PC-9 (cell line): ENCODE results near the gene GPER1. TPM values are rescaled to one million over a fixed set of nuclear protein-coding genes. Genes with fewer than 3 reads are reported as not detected.
"Not testable (repeated sequence)": the region's sequence is repeated elsewhere in the genome, so short reads cannot be mapped to it uniquely, and the experiment has no call there.

Source experiments
- BruUV-seq: library from RNA; stranded (reverse); fragments of 400-500 nt; replicated peaks from 2 replicates; lab custom pipeline; 2021; lab: Mats Ljungman, UMichigan
- CTCF ChIA-PET: fragments of 300-600 bp; sonication (Branson Sonifier 250); formaldehyde crosslinking; loops from one replicate; lab custom pipeline; 2022; ENCODE audit warnings: antibody characterized with exemption; lab: Charles Lee
- POLR2A ChIA-PET: fragments of 300-600 bp; sonication (Branson Sonifier 250); formaldehyde crosslinking; loops from one replicate; lab custom pipeline; 2022; ENCODE audit warnings: antibody characterized with exemption; ENCODE audit not compliant: unreplicated experiment; lab: Charles Lee
- DNase-seq, 2 experiments: peaks; one replicate each; pipeline versions ENCODE4 v3.0.0 to v3.0.0-alpha.2; 2015 to 2022; ENCODE audit warnings: mixed read lengths in 1 of 2
- H2AFZ ChIP-seq: fragments of 200-600 bp; sonication (generic); 2 replicates; pipeline ENCODE4 v1.8.1; 2017; ENCODE audit warnings: antibody characterized with exemption
- H3F3A ChIP-seq: fragments of 200-600 bp; sonication (generic); 2 replicates; pipeline ENCODE4 v1.8.1; 2017; ENCODE audit warnings: antibody characterized with exemption, mild to moderate bottlenecking, low read depth; ENCODE audit not compliant: insufficient read depth
- H3K27ac ChIP-seq: fragments of 200-600 bp; sonication (generic); 2 replicates; pipeline ENCODE4 v1.6.1; 2016; ENCODE audit warnings: mixed run types
- H3K27me3 ChIP-seq: fragments of 200-600 bp; sonication (generic); 2 replicates; pipeline ENCODE4 v1.6.1; 2016; ENCODE audit warnings: low read depth, mixed run types; ENCODE audit not compliant: insufficient read depth
- H3K36me3 ChIP-seq: fragments of 200-600 bp; sonication (generic); 2 replicates; pipeline ENCODE4 v1.6.1; 2016; ENCODE audit warnings: low read depth, mixed run types
- H3K4me1 ChIP-seq: fragments of 200-600 bp; sonication (generic); replicated peaks from 2 replicates; pipeline ENCODE4 v1.6.1; 2016; ENCODE audit warnings: mixed run types; ENCODE audit not compliant: insufficient read depth
- H3K4me2 ChIP-seq: fragments of 200-600 bp; sonication (generic); 2 replicates; pipeline ENCODE4 v1.6.1; 2017; ENCODE audit warnings: mixed run types
- H3K4me3 ChIP-seq: fragments of 200-600 bp; sonication (generic); 2 replicates; pipeline ENCODE4 v1.6.1; 2016; ENCODE audit warnings: mixed run types
- H3K79me2 ChIP-seq: fragments of 200-600 bp; sonication (generic); 2 replicates; pipeline ENCODE4 v1.6.1; 2017; ENCODE audit warnings: low read depth, mixed run types
- H3K9me2 ChIP-seq: fragments of 200-600 bp; sonication (generic); 2 replicates; pipeline ENCODE4 v1.8.1; 2017; ENCODE audit warnings: mild to moderate bottlenecking; ENCODE audit not compliant: insufficient read depth
- H3K9me3 ChIP-seq: fragments of 200-600 bp; sonication (generic); 2 replicates; pipeline ENCODE4 v1.8.1; 2016; ENCODE audit warnings: low read depth; ENCODE audit not compliant: insufficient read depth
- H4K20me1 ChIP-seq: fragments of 200-600 bp; sonication (generic); 2 replicates; pipeline ENCODE4 v1.8.1; 2017; ENCODE audit not compliant: insufficient read depth
- EZH2 ChIP-seq: fragments of 200-600 bp; sonication (generic); IDR thresholded peaks from 2 replicates; pipeline ENCODE4 v1.8.0; 2017; ENCODE audit warnings: antibody characterized with exemption, low read depth
- intact Hi-C: fragments of 100-400 bp; cut with micrococcal nuclease; formaldehyde crosslinking; loops from one replicate; pipeline ENCODE4 v1.10.0; 2022; ENCODE audit not compliant: unreplicated experiment
- total RNA-seq: library from RNA; stranded (reverse); gene quantifications from 2 replicates; pipeline ENCODE4 v1.2.3, GENCODE V29; 2021
- TF ChIP-seq, protein P1 (sequence below): fragments of 200-600 bp; sonication (generic); conservative IDR thresholded peaks from 2 replicates; pipeline ENCODE4 v1.6.1; 2017; ENCODE audit warnings: mixed run types, antibody characterized with exemption, mild to moderate bottlenecking, moderate library complexity

GPER1 gene
- total RNA-seq, 1 experiment from 2014 or later: 0.37 TPM

- BruUV-seq: no TSS peak
- H3F3A ChIP-seq: peaks cover 28% of the 10 kb centered on the region
- H3K27me3 ChIP-seq: no peaks in the 10 kb centered on the region
Measured at GRCh38 chr7:1070544-1071011, 17.3 kb upstream of the GPER1 start.

DNA sequence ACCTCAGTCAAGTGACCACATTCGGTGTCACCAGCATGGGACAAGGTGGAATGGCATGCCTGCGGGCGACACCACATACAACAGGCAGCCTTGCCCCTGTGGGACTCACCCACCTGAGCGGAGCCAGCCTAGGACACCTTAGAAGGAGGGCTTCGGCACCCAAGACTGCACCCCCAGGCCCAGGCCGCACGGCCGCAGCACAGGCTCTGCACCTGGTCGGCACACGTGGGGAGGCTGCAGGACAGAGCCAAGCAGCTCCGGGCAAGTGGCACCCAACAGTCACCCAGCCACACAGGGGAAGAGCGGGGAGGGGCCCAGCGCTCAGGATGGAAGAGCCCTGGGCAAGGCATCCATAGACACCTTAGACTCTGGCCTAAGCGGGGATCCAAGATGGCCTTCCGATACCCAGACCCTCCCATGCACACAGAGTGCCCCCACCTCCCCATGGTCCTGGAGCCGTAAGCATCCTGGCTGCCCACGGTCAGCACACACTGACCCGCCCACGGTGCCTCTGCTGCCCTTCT lies 16.1 kb upstream of the GPER1 start:
- no peak overlapping the region for H2AFZ ChIP-seq
- H3K36me3 ChIP-seq: no peaks in the 10 kb centered on the region
- H3K4me3 ChIP-seq: no peak overlapping the region
- POLR2A ChIA-PET: interaction anchor here (0.5 kb wide), 1 partner anchor 86 kb away, joined by 6 read pairs; no protein-coding TSS in a partner anchor
- H3K4me2 ChIP-seq: no peak overlapping the region
- intact Hi-C loops: no loop called here
- no peaks in the 10 kb centered on the region for H3K79me2 ChIP-seq
- no peaks in the 10 kb centered on the region for H3K9me2 ChIP-seq
- H3F3A ChIP-seq: peaks cover 36% of the 10 kb centered on the region
- H3K9me3 ChIP-seq: no peaks in the 10 kb centered on the region
- no peak for DNase-seq
- BruUV-seq: no TSS peak
- peaks cover 10% of the 10 kb centered on the region for H4K20me1 ChIP-seq
- TF ChIP-seq, protein P1, sequence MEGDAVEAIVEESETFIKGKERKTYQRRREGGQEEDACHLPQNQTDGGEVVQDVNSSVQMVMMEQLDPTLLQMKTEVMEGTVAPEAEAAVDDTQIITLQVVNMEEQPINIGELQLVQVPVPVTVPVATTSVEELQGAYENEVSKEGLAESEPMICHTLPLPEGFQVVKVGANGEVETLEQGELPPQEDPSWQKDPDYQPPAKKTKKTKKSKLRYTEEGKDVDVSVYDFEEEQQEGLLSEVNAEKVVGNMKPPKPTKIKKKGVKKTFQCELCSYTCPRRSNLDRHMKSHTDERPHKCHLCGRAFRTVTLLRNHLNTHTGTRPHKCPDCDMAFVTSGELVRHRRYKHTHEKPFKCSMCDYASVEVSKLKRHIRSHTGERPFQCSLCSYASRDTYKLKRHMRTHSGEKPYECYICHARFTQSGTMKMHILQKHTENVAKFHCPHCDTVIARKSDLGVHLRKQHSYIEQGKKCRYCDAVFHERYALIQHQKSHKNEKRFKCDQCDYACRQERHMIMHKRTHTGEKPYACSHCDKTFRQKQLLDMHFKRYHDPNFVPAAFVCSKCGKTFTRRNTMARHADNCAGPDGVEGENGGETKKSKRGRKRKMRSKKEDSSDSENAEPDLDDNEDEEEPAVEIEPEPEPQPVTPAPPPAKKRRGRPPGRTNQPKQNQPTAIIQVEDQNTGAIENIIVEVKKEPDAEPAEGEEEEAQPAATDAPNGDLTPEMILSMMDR: no peak
- TF ChIP-seq EZH2: no peak
- no peak overlapping the region for H3K27ac ChIP-seq
- H3K4me1 ChIP-seq: 0 out of 2 replicates have a peak, but pooled peaks cover 5% of the 10 kb centered on the region
- CTCF ChIA-PET: no interaction called here
- H3K27me3 ChIP-seq: no peaks in the 10 kb centered on the region

More at GRCh38 chr7:1070544-1071011, 17.3 kb upstream of the GPER1 start:
- Histone ChIP-seq H3K4me1 (0 out of 2 replicates have a peak, but pooled peaks cover 5% of the 10 kb centered on the region), H2AFZ (no peak overlapping the region), H3K36me3 (no peaks in the 10 kb centered on the region), H3K27ac (no peak overlapping the region), H3K9me2 (no peaks in the 10 kb centered on the region), H4K20me1 (peaks cover 8% of the 10 kb centered on the region), H3K4me2 (no peak overlapping the region), H3K4me3 (no peak overlapping the region), H3K79me2 (no peaks in the 10 kb centered on the region), H3K9me3 (no peaks in the 10 kb centered on the region)
- ChIA-PET POLR2A (no interaction called here), CTCF (no interaction called here)
- no peak for DNase-seq
- TF ChIP-seq, protein P1: no peak
- no peak for TF ChIP-seq EZH2
- intact Hi-C loops: no loop called here

DNA sequence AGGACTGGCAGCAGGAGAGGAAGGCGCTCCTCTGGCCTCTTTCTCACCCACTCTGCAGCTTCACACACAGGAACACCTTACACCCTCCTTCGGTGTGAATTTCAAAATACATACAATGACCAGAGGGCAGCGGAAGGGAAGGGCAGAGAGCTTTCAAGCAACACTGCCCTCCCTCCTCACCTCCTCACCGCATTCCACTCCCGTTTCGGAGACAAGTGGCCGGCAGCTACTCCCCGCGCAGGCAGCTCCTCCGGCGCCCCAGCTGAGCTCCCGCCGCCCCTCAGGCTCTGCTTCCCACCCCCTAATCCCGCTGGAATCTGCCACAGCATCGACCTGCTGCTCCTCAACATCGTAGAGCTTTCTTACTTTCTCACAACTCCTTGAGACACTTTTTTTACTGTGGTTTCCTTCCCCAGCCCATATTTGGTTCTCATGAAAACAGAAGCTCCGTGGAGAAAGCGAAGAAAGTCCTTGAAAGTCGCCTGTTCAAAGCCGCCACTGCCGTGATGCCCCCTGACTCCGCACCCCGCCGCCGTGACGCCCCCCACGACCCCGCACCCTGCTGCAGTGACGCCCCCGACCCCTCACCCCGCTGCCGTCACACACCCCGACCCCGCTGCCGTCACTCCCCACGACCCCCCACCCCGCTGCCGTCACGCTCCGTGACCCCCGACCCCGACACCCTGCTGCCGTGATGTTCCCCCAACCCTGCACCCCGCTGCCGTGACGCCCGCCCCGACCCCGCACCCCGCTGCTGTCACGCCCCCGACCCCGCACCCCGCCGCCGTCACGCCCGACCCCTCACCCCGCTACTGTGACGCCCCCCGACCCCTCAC lies 14.6 kb upstream of the GPER1 start:
- Histone ChIP-seq H3K27me3 (no peaks in the 10 kb centered on the region), H3K4me1 (0 out of 2 replicates have a peak, but pooled peaks cover 5% of the 10 kb centered on the region), H3F3A (peaks cover 36% of the 10 kb centered on the region), H3K27ac (no peak overlapping the region), H3K4me3 (no peak overlapping the region), H3K36me3 (no peaks in the 10 kb centered on the region), H3K9me2 (no peaks in the 10 kb centered on the region), H4K20me1 (peaks cover 11% of the 10 kb centered on the region), H2AFZ (no peak overlapping the region), H3K4me2 (no peak overlapping the region), H3K9me3 (no peaks in the 10 kb centered on the region), H3K79me2 (no peaks in the 10 kb centered on the region)
- ChIA-PET CTCF (no interaction called here), POLR2A (no interaction called here)
- intact Hi-C loops: no loop called here
- DNase-seq: no peak
- TF ChIP-seq EZH2: no peak
- TF ChIP-seq, protein P1: no peak
- no TSS peak for BruUV-seq

DNA sequence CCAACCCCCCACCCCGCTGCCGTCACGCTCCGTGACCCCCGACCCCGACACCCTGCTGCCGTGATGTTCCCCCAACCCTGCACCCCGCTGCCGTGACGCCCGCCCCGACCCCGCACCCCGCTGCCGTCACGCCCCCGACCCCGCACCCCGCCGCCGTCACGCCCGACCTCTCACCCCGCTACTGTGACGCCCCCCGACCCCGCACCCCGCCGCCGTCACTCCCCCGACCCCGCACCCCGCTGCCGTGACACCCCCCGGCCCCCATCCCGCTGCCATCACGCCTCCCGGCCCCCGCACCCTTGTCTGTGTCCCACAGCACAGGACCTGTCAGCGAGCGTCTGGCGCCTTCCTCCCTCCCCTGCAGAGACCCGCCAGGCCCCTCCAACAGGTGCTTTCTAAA lies 13.9 kb upstream of the GPER1 start:
- H2AFZ ChIP-seq, H3K9me2 ChIP-seq, H3K27ac ChIP-seq, intact Hi-C loops, CTCF ChIA-PET, BruUV-seq, H3K4me2 ChIP-seq, H3K36me3 ChIP-seq, H3K4me1 ChIP-seq, DNase-seq, POLR2A ChIA-PET, H3K9me3 ChIP-seq, H3K27me3 ChIP-seq, H3K4me3 ChIP-seq, H3K79me2 ChIP-seq: not testable (repeated sequence)
- Histone ChIP-seq H4K20me1 (peaks cover 12% of the 10 kb centered on the region), H3F3A (peaks cover 36% of the 10 kb centered on the region)
